ENCODE data around the gene SVOP.

SVOP gene

GRCh38 chr12:108980831-108981618 lies 39.8 kb downstream of the SVOP start:
- no peak for DNase-seq (ENCODE audit: low read depth in 3 of 3, low spot score in 1 of 3)

GRCh38 chr12:108977360-108977759 lies 43.5 kb downstream of the SVOP start:
- DNase-seq (ENCODE audit: low read depth in 3 of 3, low spot score in 1 of 3) = no peak

DNA sequence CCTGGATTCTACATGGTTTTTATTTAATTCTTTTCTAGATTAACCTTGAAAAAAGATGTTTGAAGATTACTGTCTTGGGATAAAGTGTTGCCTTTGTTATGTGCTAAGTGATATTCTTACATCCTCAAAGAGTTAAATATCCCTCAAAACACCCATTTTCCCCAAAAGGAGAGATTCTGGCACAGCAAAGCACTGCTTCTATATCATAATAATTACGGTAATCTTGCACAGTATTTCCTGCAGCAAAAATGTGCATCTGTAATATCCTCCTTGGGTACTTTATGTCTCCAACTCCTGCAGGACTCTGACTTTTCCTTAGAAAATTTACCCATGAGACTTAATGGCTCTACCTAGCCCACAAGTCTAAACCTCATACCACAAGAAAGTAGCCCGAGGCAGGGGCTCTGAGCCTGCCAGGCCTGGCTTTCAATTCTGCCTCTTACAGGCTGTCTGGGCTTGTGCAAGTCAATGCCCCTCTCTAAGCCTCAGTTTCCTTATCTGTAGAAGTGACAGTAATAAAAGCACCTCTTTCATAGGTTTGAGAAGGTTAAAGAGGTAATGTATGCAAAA lies 45.8 kb downstream of the SVOP start:
- DNase-seq (ENCODE audit: low read depth in 3 of 3, low spot score in 1 of 3) = no peak

DNA sequence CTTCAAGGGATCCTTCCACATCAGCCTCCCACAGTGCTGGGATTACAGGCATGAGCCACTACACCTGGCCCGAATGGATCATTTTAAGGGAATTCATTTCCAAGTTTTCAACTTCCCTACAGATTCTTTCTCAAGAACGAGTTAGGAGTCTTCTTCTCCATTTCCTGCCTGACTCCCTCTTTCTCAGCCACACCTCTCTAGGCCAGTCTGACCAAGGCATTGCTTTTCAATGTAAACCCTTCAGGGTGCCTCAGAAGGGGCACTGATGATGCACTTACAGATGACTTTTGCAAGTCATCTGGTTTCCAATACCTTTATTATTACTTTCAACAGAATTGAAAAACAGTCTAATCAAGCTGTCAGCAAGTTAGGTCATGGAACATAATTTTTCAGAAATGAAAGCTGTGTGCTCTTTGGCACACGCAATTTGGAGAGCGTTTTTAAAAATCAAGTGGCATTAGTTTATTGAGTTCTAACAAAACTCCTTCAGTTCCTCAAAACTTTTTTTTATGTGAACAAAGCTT lies 47.2 kb downstream of the SVOP start:
- DNase-seq (ENCODE audit: low read depth in 3 of 3, low spot score in 1 of 3) = no peak

DNA sequence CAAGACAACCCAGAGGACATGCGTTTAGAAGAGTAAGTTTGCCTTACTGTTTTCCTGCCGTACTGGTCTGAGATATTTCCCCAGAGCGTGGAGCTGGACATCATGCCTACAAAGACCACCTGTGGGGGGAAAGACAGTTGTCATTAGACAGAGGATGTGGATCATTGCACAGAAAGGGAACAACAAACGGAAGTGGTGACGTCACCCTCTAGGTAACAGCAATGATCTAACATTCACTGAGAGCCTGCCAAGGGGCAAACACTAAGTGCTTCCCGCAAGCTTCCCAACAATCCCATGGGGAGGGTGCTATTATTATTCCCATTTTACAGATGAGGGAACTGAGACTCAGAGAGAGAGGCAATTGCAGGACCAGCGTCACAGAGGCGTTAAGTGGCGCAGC lies 48.5 kb downstream of the SVOP start:
- no peak for DNase-seq (ENCODE audit: low read depth in 3 of 3, low spot score in 1 of 3)

DNA sequence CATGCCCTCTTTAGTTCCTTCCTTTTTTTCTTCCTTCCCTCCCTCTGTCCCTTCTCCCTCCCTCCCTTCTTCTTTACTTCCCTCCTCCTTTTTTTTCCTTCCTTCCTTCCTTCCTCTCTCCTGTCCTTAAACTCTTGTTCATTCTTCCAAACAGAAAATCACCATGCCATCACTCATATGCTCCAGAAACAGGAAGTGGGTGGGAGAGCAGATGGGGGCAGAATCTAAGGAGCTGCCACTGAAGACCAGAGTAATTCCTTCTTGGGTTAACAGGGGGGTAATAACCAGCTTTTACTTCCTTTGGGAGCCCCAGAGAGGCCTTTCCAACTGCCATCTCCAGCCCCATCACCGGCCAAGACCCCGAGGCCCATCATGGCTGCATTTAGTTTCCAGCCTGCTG lies 51.2 kb downstream of the SVOP start:
- no peak for DNase-seq (ENCODE audit: low read depth in 3 of 3, low spot score in 1 of 3)

- no peak for DNase-seq (ENCODE audit: low read depth in 3 of 3, low spot score in 1 of 3)
These were observed 52.9 kb downstream of the SVOP start for GRCh38 chr12:108967869-108968540.

DNA sequence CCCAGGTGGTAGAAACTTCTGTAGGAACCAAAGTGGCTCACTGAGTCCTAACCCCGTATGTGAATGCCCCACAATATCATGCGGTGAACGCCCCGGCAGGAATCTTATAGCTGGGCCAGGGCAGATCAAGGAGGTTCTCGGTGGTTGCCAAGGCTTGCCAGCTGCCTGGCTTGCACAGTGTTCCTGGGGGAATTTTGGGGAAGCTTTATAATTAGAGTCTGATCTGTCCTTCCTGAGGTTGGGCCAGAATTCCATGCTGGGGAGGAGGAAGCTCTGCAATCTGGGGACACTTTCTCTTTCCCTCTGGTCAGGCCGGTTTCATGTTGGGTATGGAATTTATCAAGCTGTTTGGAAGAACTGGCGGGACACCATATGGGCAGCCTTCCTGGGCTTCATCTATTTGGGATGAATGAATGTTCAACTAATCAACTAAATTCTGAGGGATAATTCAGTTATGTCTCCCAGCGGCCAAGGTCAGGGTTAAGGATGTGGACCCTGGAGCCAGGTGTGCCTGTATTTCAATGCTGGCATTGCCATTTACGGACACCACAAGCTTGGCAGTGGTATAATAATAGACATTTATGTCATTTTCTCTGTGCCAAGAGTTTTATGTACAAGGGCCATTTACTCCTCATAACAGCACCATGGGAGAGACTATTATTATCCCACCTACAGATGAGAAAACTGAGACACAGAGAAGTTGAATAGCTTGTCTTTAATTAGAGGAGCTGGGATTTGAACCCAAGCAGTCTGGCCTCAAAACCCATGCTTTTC lies 54.3 kb downstream of the SVOP start:
- no peak for DNase-seq (ENCODE audit: low read depth in 3 of 3, low spot score in 1 of 3)

GRCh38 chr12:108965886-108966285 lies 55.0 kb downstream of the SVOP start:
- no peak for DNase-seq (ENCODE audit: low read depth in 3 of 3, low spot score in 1 of 3)

DNA sequence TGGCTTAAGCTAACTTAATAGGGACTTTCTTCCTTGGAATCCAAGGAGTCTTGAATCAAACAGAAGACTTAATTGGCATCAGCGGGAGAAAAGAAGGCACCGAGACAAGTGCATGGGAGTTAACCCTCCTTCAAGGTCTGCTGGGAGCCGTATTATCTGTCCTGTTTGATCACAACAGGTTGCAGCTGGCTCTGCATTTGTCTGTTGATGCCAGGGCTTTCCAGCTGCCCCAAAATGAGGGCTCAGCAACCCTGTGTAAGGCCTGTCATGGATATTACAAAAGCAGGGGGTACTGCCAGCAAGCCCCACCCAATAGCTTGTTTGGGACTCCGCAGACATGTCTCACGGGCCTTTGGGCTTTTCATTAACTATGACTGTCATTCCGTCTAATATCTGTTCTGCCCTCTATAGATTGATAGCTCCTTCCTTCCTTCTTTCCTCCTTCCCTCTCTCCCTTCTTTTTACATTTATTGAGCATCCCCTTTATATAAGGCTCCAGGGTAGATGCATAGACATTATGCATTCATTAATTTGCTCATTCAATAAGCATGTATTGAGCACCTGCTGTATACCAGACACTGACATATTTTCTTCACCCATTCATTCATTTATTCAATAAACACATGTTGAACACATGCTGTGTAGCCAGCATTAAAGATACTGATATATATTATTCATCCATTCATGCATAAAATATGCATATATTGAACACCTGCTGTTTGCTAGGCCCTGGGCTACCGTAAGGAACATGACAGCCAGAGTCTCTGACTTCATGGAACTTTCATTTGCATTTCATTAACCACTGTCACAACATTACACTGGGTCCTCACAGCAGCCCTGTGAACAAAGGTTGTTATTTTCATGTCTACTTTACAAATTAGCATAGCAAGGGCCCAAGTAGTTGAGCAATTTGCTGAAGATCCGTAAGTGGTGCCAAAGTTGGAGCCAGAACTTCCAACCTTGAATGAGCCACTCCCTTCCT lies 56.2 kb downstream of the SVOP start:
- DNase-seq (ENCODE audit: low read depth in 3 of 3, low spot score in 1 of 3) = no peak

- DNase-seq (ENCODE audit: low read depth in 3 of 3, low spot score in 1 of 3) = no peak
These were observed 58.6 kb downstream of the SVOP start for GRCh38 chr12:108962256-108962655.

DNA sequence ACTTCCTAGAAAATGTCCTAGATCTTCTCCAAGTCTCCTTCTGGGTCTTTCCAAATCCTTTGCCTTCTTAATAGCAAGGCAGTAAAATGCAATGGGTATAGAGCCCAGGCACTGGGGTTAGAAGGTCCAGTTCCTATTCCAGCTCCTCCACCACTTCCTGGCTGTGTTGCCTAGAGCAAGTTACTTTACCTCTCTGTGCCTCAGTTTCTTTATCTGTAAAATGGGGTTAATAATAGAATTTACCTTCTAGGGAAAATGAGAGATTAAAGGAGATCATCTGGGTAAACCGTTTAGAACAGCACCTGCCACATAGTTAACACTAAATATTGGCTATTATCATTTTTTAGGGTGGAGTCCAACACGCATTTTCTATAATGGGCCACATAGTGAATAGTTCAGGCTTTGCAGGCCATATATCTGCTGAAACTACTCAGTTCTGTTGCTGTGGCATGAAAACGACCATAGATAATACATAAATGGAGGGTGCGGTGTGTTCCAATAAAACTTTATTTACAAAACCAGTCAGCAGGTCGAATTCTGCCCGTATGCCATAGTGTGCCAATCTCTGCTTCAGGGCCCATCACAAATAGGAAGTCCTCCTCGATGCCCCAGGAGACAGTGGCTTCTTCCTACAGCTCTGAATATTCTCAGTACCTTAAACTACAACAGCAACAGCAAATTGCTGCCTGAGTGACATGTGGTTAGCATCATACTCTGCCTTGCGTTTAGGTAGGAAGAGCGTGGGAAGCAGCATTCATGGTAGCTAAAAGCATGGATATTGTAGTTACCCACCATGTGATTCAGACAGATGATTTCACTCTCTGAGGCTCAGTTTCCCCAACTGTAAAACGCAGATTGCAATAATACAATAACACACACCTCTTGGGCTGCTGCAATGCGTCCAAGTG lies 60.9 kb downstream of the SVOP start:
- DNase-seq (ENCODE audit: low read depth in 3 of 3, low spot score in 1 of 3) = no peak

DNA sequence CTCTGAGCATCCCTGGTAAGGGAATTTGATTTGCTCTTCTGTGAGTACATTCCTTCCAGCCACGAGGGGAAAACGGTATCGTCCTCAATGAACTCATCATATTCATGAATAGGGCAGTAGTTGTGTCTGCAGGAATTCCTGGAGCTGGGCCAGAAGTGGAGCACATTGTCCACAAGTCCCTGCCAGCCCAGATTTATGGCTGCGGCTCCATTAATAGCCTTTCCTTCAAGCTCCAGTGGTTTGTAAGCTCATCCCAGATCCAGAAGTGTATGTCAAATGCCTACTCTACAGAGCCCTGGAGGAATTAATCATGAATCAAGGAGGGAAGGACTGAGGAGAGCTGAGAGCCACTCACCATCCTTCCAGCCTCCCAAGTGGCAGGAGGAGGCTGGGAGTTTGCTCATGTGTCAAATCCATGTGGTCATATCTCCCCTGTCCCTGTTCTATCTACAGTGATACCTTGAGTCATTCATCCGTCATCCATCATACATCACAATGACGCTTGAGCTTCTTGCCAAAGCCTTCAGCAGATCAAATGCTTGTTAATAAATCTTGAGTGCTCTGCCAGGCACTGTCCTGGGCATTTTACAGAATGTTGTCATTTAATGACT lies 65.5 kb downstream of the SVOP start:
- DNase-seq (ENCODE audit: low read depth in 3 of 3, low spot score in 1 of 3) = no peak

DNA sequence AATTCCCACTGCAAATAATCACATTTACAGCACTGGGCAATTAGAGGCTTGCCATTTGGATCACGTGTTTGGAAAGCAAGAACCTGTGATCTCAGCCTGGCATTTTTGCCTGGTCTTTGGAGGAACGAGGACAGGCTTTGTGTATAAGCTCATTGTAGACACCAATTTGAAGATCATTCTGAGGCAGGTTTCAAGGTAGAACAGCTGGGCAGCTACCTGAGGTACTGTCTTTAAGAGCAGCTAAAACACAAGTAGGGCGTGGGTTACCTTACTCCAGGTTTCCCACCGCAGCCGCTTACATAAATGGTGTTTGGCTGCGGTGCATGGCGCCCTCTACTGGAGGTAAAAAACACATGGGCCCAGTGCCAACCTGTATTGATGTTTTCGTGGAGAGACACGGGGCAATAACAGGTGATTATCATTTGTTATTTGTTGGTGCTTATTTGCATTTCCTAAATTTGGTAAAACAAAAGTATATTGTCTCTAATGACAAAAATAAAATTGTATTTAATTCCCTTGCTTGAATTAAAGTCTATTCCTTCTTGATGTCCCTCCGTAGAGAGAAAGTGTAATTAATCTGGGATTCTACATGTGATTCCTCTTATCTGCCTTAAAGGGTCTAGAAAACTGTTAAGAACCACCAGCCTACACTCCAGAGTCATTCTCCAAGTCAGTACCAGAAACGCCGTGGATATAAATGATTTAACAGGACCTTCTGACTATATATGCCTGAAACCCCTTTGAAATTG lies 69.7 kb downstream of the SVOP start:
- peak; percentile 23 to 49 (median 46) for DNase-seq (ENCODE audit: low read depth in 3 of 3, low spot score in 1 of 3)

- no peak for DNase-seq (ENCODE audit: low read depth in 3 of 3, low spot score in 1 of 3)
These were observed 70.9 kb downstream of the SVOP start for GRCh38 chr12:108949976-108950375.

DNA sequence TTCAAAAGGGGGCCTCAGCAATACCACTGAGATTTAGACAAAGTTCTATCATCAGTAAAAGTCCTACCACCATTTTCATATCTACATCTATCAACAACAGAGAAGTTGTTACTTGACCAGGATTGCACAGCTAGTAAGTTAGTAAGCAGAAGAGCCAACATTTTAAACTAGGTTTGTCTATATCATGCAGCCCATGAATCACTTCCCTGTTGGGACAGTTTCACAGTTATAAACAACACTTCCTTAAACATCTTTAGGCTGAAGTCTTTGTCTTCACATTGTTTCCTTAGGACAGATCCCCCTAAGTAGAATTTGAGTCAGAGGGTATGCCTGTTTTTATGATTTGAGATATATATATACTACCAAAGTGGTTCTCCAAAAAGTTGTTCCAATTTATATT lies 72.5 kb downstream of the SVOP start:
- DNase-seq (ENCODE audit: low read depth in 3 of 3, low spot score in 1 of 3) = no peak

- DNase-seq (ENCODE audit: low read depth in 3 of 3, low spot score in 1 of 3) = no peak
These were observed 73.8 kb downstream of the SVOP start for GRCh38 chr12:108947097-108947496.

DNA sequence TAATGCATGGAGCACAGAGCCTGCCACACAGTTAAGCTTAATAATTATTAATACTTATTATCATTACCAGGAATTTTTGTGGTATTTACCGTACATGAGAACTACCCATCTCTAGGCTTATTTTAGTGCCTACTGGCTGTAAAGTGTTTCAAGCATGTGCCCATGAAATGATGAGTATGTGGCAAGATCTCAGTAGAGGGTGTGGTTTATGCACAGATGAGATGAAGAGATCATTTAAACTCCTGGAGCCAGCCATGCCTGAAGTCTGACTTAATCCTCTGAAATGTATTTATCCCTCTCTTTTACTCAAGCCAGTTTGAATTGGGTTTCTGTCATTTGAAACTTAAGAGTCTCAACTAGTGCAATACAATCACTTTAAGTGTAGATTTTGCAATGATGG lies 80.7 kb downstream of the SVOP start:
- DNase-seq (ENCODE audit: low read depth in 3 of 3, low spot score in 1 of 3) = no peak

Measured in stimulated activated CD4-positive, alpha-beta T cell treated with anti-CD3 and anti-CD28 coated beads, TNF-alpha, amount 100 ng/mL, for 1 hour (primary cell).